GM20000 (cell line): ENCODE measurements around the gene PNMA8B.

ENCODE experiments used
- DNase-seq: peaks from one replicate; pipeline ENCODE4 v3.0.0; 2012; ENCODE audit warnings: low spot score
- TF ChIP-seq, protein P1 (sequence below): IDR thresholded peaks from 2 replicates; pipeline ENCODE4 v1.5.1; 2012; ENCODE audit warnings: mild to moderate bottlenecking, control low read depth; ENCODE audit errors: extremely low read depth, missing control alignments

The PNMA8B gene

DNA sequence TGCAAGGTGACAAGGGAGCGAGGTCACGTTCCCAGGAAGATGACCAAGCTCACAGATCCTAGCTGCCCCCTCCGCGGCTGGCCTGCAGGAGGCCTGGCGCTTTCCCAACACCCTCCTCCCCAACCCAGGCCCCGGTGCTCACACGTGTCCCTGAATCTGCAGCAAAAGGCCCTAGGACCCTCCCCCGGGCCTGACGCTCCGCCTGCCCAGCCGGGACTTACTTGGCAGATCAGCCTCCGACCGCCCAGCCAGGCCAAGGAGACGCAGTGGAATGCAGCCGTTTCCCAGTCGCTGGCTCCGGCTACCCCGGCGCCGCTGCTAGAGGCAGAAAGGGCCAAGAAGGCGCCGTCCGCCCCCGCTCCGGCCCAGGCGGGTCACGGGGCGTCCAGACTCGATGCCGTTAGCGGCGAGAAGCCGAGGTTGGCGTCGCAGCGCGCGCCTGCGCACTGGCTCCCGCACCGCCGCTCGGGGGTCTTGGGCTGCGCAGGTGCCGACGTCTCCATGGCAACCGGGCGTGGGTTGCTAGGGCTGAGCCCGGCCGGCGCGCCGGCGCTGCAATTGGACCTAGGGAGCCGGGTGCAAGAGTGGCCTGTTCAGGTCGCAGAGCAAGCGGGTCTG is 24.4 kb downstream of the PNMA8B start, which contains the start of gene PNMA8A:
Gene PNMA8A, minus strand, starts transcription at position 448 of the 618 bp plus-strand sequence. CDS start 528 bp downstream, outside the sequence.
- TF ChIP-seq, protein P1, sequence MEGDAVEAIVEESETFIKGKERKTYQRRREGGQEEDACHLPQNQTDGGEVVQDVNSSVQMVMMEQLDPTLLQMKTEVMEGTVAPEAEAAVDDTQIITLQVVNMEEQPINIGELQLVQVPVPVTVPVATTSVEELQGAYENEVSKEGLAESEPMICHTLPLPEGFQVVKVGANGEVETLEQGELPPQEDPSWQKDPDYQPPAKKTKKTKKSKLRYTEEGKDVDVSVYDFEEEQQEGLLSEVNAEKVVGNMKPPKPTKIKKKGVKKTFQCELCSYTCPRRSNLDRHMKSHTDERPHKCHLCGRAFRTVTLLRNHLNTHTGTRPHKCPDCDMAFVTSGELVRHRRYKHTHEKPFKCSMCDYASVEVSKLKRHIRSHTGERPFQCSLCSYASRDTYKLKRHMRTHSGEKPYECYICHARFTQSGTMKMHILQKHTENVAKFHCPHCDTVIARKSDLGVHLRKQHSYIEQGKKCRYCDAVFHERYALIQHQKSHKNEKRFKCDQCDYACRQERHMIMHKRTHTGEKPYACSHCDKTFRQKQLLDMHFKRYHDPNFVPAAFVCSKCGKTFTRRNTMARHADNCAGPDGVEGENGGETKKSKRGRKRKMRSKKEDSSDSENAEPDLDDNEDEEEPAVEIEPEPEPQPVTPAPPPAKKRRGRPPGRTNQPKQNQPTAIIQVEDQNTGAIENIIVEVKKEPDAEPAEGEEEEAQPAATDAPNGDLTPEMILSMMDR: no peak
- DNase-seq: peak; percentile 48

DNA sequence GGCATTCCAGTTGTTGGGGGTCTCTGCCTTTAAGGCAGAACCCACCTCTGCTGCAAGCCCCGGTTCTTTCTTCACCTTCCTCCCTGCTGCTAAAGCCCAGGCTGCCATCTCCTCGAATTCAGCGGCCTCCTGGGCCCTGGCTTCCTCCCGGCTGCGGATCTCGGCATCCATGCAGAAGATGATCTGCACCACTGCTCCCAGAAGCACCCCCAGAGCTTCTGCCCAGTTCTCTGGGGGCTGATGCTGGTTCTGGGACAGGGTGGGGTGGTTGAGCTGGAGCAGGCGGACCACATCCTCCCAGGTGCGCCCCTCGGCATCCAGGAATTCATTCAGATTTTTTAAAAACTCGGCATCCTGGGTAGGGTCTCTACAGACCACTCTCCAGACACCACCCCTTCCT is 25.3 kb downstream of the PNMA8B start:
- TF ChIP-seq, protein P1: no peak
- DNase-seq: no peak

DNA sequence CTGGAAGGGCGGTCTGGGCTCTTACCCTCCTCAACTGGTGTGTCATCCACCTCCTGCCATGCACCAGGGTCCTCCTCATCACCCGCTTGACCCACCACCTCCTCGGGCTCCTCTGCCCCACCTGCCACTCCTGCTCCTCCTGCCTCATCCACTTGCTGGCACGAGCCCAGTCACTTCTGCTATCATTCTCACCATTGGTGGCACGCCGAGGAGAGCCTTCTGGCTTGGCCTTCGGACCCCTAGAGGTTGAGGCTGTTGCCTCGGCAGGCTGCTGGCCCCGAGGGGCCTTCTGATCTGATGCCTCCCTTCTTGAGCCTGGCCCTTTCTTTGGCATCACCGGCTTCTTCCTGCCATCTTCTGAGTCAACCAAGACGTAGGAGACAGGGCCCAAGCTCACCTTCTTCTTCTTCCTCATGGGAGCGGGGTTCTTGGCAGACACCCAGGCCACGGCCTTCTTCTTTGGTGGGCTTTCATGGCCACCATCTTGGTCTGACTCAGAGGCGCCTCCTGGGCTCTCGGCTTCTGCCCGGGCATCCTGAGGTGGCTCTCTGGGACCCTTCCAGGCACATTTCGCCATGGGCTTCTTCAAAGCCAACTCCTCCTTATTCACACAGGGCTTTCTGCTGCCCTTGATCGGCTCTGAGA is 26.0 kb downstream of the PNMA8B start:
- TF ChIP-seq, protein P1: no peak
- no peak for DNase-seq

DNA sequence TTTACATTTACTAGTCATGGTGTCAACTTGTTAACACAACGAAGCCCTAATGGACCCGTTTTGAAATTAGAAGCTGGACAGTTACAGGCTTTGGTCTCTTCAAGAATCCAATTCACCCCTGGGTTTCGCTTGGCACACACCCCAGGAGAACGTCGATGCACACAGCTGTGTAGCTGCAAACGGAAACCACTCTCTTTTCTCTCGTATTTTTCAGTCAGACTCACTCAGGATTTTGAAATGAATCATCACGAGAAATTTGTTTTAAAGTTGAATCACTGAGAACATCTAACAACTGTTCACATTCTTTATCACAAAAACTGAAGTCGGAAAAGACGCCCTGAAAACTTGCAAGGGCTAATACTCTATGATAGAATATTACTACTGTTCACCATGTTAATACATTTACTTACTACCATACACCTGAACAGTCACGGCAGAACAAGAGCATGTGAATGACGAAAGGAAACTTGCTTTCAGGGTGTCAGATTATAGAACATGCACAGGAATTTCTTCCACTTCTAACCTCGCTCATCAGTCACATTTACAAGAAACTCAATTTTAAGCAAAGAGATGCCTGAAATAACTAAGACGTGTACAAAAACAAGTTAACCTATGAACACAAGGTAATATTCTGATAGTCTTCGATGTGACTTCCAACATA is 29.0 kb downstream of the PNMA8B start:
- TF ChIP-seq, protein P1: no peak
- peak; percentile 62 for DNase-seq

DNA sequence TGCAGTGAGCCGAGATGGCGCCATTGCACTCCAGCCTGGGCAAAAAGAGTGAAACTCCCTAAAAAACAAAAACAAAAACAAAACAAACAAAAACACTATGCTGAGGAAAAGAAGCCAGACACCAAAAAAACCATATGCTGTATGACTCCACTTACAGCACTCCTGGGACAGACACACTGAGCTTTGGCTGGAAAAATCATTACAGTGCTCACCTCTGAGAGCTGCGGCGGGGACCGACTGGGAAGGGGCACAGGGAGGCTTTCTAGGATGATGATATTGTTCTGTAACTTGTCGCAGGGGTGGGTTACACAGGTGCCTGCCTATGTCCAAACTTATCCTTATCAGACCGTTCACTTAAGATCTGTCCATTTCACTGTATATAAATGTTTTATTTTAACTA is 32.2 kb downstream of the PNMA8B start:
- TF ChIP-seq, protein P1: no peak
- no peak for DNase-seq

DNA sequence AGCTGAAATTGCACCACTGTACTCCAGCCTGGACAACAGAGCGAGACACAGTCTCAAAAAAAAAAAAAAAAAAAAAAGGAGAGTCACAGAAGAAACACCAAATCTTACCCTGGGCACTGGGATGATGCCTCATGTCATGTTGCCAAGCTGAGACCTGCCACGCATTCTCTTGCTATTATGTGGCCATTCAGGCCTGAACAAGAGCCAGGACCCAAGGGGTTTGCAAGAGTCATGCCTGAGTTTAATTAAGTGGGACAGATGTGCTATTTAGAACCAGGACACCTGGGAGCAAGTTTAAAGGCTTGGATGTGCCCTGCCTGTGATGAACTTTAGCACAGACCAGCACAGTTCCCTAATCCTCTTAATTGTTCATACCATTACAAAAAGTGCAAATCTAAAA is 34.1 kb downstream of the PNMA8B start:
- no peak for DNase-seq

DNA sequence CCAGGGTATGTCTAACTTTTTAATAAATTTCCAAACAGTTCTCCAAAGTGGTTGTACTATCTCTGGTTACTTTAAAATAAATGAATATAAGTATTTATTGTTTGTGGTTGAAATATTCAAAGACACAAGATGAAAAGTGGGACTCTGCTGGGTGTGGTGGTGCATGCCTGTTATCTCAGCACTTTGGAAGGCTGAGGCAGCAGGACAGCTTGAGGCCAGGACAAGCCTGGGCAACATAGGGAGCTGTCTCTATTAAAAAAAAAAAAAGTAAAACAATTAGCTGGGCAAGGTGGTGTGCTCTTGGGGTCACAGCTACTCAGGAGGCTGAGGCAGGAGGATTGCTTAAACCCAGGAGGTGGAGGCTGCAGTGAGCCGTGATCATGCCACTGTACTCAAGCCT is 34.7 kb downstream of the PNMA8B start:
- no peak for DNase-seq
- TF ChIP-seq, protein P1: no peak

More for the DNA sequence above, 34.1 kb downstream of the PNMA8B start:
- TF ChIP-seq, protein P1: no peak
